ENCODE measurements around the gene ADAM12.

- TF ChIP-seq POLR2A (IDR thresholded peaks at IDR 0.05) (no peak), POLR2AphosphoS5 (IDR thresholded peaks at IDR 0.05) (no peak)
- TF ChIP-seq, protein P1, sequence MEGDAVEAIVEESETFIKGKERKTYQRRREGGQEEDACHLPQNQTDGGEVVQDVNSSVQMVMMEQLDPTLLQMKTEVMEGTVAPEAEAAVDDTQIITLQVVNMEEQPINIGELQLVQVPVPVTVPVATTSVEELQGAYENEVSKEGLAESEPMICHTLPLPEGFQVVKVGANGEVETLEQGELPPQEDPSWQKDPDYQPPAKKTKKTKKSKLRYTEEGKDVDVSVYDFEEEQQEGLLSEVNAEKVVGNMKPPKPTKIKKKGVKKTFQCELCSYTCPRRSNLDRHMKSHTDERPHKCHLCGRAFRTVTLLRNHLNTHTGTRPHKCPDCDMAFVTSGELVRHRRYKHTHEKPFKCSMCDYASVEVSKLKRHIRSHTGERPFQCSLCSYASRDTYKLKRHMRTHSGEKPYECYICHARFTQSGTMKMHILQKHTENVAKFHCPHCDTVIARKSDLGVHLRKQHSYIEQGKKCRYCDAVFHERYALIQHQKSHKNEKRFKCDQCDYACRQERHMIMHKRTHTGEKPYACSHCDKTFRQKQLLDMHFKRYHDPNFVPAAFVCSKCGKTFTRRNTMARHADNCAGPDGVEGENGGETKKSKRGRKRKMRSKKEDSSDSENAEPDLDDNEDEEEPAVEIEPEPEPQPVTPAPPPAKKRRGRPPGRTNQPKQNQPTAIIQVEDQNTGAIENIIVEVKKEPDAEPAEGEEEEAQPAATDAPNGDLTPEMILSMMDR (IDR thresholded peaks at IDR 0.05) = no peak
Observed at GRCh38 chr10:126353666-126354065, 34.6 kb downstream of the ADAM12 start.

All from prostate gland (tissue), 2 donors.